Peyer's patch (tissue), 4 donors: ENCODE results near the gene SNX27.

Experiments
- CTCF ChIP-seq, 6 experiments: fragments of 450-650 bp in 4 of 6; fragments of 200-600 bp in 2 of 6; sonication (generic) in 1 of 6; IDR thresholded peaks; one replicate each; pipeline ENCODE4 v1.5.1; 2017 to 2019; ENCODE audit warnings: antibody characterized with exemption in 6 of 6, mild to moderate bottlenecking in 3 of 6, moderate library complexity in 1 of 6
- POLR2A ChIP-seq, 2 donors: fragments of 450-650 bp; IDR thresholded peaks; one replicate each; pipeline ENCODE4 v1.5.1; 2017; ENCODE audit warnings: antibody characterized with exemption in 2 of 2, mild to moderate bottlenecking in 2 of 2, moderate library complexity in 2 of 2

- TF ChIP-seq CTCF (IDR thresholded peaks at IDR 0.05) (no peak), POLR2A (IDR thresholded peaks at IDR 0.05) (no peak)
These were observed 121.3 kb downstream of the SNX27 start for GRCh38 chr1:151733126-151733525.
